Panc1 (cell line): ENCODE measurements around the gene IL1RAPL1. TPM values are rescaled to one million over a fixed set of nuclear protein-coding genes. Genes with fewer than 3 reads are reported as not detected.

Experiments
- ATAC-seq: fragments of 200-7000 bp; cut with Tn5 transposase; 2 replicates; pipeline ENCODE4 v1.9.1; 2020; ENCODE audit warnings: mild to moderate bottlenecking, moderate library complexity
- BruUV-seq: library from RNA; stranded (reverse); fragments of 400-500 nt; replicated peaks from 2 replicates; lab custom pipeline; 2021; lab: Mats Ljungman, UMichigan
- CTCF ChIA-PET: fragments of 300-600 bp; sonication (Branson Sonifier 250); formaldehyde crosslinking; loops from one replicate; lab custom pipeline; 2022; ENCODE audit warnings: antibody characterized with exemption; lab: Charles Lee
- POLR2A ChIA-PET: fragments of 300-600 bp; sonication (Branson Sonifier 250); formaldehyde crosslinking; loops from one replicate; lab custom pipeline; 2022; ENCODE audit warnings: antibody characterized with exemption; lab: Charles Lee
- DNase-seq: peaks from one replicate; pipeline ENCODE4 v3.0.0-alpha.2; 2010; ENCODE audit warnings: low read depth, low spot score
- H3K27ac ChIP-seq: 2 replicates; pipeline ENCODE4 v1.5.1; 2011; ENCODE audit warnings: mild to moderate bottlenecking, low read length, inconsistent platforms
- H3K27me3 ChIP-seq: fragments of 200-500 bp; sonication (Bioruptor generic); 2 replicates; pipeline ENCODE4 v1.6.0; 2014; ENCODE audit warnings: low read length, inconsistent platforms; ENCODE audit not compliant: control insufficient read depth, insufficient read depth
- H3K36me3 ChIP-seq: fragments of 200-500 bp; sonication (Bioruptor generic); 2 replicates; pipeline ENCODE4 v1.5.1; 2014; ENCODE audit warnings: inconsistent platforms, mild to moderate bottlenecking, low read length, moderate library complexity; ENCODE audit not compliant: control insufficient read depth, insufficient read depth
- H3K4me1 ChIP-seq: 2 replicates; pipeline ENCODE4 v1.5.1; 2011; ENCODE audit warnings: inconsistent platforms, mild to moderate bottlenecking, low read length, moderate library complexity; ENCODE audit not compliant: control insufficient read depth, insufficient read depth
- H3K4me3 ChIP-seq, 2 experiments: 2 replicates each; pipeline ENCODE4 v1.5.1; 2011 to 2012; ENCODE audit warnings: low read depth in 2 of 2, low read length in 2 of 2, mild to moderate bottlenecking in 2 of 2, inconsistent platforms in 1 of 2, moderate library complexity in 1 of 2
- H3K9me3 ChIP-seq: fragments of 200-500 bp; sonication (Bioruptor generic); 2 replicates; pipeline ENCODE4 v1.5.1; 2014; ENCODE audit warnings: low read depth, mild to moderate bottlenecking, inconsistent platforms, low read length, moderate library complexity; ENCODE audit not compliant: control insufficient read depth, insufficient read depth
- CTCF ChIP-seq: fragments of 450-650 bp; IDR thresholded peaks from 2 replicates; pipeline ENCODE4 v1.5.1; 2017; ENCODE audit warnings: mild to moderate bottlenecking
- POLR2AphosphoS5 ChIP-seq: IDR thresholded peaks from 2 replicates; pipeline ENCODE4 v1.6.1; 2012; ENCODE audit warnings: mild to moderate bottlenecking, low read depth, low read length, moderate library complexity
- SIN3A ChIP-seq: IDR thresholded peaks from 2 replicates; pipeline ENCODE4 v1.6.1; 2012; ENCODE audit warnings: low read depth, mild to moderate bottlenecking, low read length, moderate library complexity, borderline replicate concordance; ENCODE audit not compliant: insufficient read depth
- TCF7L2 ChIP-seq: IDR thresholded peaks from 2 replicates; pipeline ENCODE4 v1.6.1; 2011; ENCODE audit warnings: mild to moderate bottlenecking, low read depth, low read length, inconsistent platforms
- in situ Hi-C: cut with HindIII; loops from 2 replicates; pipeline ENCODE4 v1.10.0; 2016; ENCODE audit warnings: low sequenced_read_pairs, low pct_unique_long_range_greater_than_20kb
- intact Hi-C: fragments of 100-400 bp; cut with micrococcal nuclease; formaldehyde crosslinking; loops from one replicate; pipeline ENCODE4 v1.10.0; 2022; ENCODE audit not compliant: unreplicated experiment
- total RNA-seq: library from RNA; stranded (reverse); gene quantifications from one replicate; pipeline ENCODE4 v1.2.1, GENCODE V29; 2021; ENCODE audit not compliant: unreplicated experiment
- TF ChIP-seq, protein P1 (sequence below), 2 experiments: IDR thresholded peaks; 2 replicates each; pipeline ENCODE4 v1.6.1; 2011 to 2012; ENCODE audit warnings: low read depth in 2 of 2, control low read depth in 1 of 2, low read length in 1 of 2, mild to moderate bottlenecking in 1 of 2, moderate library complexity in 1 of 2; ENCODE audit not compliant: insufficient read depth in 1 of 2

The IL1RAPL1 gene
- total RNA-seq, 1 experiment from 2014 or later, result 0.59 TPM

GRCh38 chrX:28718450-28718849 lies 131.2 kb downstream of the IL1RAPL1 start:
- H3K4me1 ChIP-seq, result no peaks in the 10 kb centered on the region
- TF ChIP-seq CTCF (no peak), POLR2AphosphoS5 (no peak), SIN3A (no peak), TCF7L2 (no peak)
- TF ChIP-seq, protein P1, sequence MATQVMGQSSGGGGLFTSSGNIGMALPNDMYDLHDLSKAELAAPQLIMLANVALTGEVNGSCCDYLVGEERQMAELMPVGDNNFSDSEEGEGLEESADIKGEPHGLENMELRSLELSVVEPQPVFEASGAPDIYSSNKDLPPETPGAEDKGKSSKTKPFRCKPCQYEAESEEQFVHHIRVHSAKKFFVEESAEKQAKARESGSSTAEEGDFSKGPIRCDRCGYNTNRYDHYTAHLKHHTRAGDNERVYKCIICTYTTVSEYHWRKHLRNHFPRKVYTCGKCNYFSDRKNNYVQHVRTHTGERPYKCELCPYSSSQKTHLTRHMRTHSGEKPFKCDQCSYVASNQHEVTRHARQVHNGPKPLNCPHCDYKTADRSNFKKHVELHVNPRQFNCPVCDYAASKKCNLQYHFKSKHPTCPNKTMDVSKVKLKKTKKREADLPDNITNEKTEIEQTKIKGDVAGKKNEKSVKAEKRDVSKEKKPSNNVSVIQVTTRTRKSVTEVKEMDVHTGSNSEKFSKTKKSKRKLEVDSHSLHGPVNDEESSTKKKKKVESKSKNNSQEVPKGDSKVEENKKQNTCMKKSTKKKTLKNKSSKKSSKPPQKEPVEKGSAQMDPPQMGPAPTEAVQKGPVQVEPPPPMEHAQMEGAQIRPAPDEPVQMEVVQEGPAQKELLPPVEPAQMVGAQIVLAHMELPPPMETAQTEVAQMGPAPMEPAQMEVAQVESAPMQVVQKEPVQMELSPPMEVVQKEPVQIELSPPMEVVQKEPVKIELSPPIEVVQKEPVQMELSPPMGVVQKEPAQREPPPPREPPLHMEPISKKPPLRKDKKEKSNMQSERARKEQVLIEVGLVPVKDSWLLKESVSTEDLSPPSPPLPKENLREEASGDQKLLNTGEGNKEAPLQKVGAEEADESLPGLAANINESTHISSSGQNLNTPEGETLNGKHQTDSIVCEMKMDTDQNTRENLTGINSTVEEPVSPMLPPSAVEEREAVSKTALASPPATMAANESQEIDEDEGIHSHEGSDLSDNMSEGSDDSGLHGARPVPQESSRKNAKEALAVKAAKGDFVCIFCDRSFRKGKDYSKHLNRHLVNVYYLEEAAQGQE (IDR thresholded peaks at IDR 0.05; ENCODE audit: insufficient read depth in 1 of 2, low read depth in 2 of 2, low read length in 1 of 2), result no peak
- no peaks in the 10 kb centered on the region for H3K27me3 ChIP-seq
- no TSS peak for BruUV-seq
- H3K4me3 ChIP-seq, result no peak overlapping the region
- no peak overlapping the region for H3K27ac ChIP-seq
- ATAC-seq, result no peak
- CTCF ChIA-PET, result no interaction called here
- DNase-seq, result no peak
- POLR2A ChIA-PET, result no interaction called here
- in situ Hi-C loops, result no loop called here
- intact Hi-C loops, result no loop called here
- no peaks in the 10 kb centered on the region for H3K9me3 ChIP-seq
- no peaks in the 10 kb centered on the region for H3K36me3 ChIP-seq

GRCh38 chrX:28719620-28720019 lies 132.4 kb downstream of the IL1RAPL1 start:
- DNase-seq (no peak), ATAC-seq (no peak)
- H3K9me3 ChIP-seq, result no peaks in the 10 kb centered on the region
- H3K4me1 ChIP-seq, result no peaks in the 10 kb centered on the region
- H3K36me3 ChIP-seq, result no peaks in the 10 kb centered on the region
- CTCF ChIA-PET, result no interaction called here
- BruUV-seq, result no TSS peak
- in situ Hi-C loops (no loop called here), intact Hi-C loops (no loop called here)
- no peak for TF ChIP-seq CTCF
- TF ChIP-seq, protein P1 (IDR thresholded peaks at IDR 0.05; ENCODE audit: insufficient read depth in 1 of 2, low read depth in 2 of 2, low read length in 1 of 2), result no peak
- no peak for TF ChIP-seq SIN3A
- no peak overlapping the region for H3K27ac ChIP-seq
- POLR2A ChIA-PET, result interaction anchor here (0.6 kb wide), 1 partner anchor 32 kb away, joined by 3 read pairs; no protein-coding TSS in a partner anchor
- no peaks in the 10 kb centered on the region for H3K27me3 ChIP-seq
- H3K4me3 ChIP-seq, result no peak overlapping the region
